ENCODE data around the gene GUCY2D.

The GUCY2D gene

DNA sequence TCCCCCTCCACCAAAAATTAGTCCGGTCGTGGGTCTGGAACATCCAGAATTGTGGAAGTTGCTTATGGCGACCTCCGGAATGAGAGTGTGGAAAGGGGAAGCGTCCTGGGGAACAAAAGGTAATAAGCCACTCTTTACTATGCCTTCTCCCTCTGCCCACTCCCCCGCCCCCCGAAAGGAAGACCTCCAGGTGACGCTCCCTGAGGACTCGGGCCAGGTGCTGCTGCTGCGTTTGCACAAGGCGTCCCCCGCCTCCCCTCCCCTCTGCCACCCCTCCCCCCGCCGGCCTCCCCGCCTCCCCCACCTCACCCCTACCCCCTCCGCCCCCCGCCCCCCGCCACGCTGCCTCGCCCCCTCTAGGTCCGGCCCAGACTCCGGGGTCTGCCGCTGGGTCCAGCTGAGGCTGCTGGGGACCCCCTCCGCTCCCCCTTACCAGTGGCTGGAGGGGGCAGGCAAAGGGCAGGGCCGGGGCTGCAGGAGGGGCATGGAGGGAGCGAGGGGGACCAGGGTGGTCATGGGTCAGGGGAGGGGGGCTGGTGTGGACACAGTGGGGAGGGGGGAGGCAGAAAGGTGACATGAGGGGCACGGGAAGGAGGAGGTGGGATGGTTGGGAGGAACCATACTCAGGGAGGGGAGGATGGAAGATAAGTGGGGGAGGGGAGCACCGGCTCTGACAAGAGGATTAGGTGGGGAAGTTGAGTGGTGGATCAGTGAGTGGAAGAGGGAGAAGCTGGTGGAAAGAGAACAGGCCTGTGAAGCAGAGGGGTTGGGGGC, 61.5 kb downstream of the GUCY2D start:
- no peak for DNase-seq (ENCODE audit: low read depth in 2 of 2)

GRCh38 chr17:8064561-8065019, 62.2 kb downstream of the GUCY2D start:
- DNase-seq (ENCODE audit: low read depth in 2 of 2): no peak

DNA sequence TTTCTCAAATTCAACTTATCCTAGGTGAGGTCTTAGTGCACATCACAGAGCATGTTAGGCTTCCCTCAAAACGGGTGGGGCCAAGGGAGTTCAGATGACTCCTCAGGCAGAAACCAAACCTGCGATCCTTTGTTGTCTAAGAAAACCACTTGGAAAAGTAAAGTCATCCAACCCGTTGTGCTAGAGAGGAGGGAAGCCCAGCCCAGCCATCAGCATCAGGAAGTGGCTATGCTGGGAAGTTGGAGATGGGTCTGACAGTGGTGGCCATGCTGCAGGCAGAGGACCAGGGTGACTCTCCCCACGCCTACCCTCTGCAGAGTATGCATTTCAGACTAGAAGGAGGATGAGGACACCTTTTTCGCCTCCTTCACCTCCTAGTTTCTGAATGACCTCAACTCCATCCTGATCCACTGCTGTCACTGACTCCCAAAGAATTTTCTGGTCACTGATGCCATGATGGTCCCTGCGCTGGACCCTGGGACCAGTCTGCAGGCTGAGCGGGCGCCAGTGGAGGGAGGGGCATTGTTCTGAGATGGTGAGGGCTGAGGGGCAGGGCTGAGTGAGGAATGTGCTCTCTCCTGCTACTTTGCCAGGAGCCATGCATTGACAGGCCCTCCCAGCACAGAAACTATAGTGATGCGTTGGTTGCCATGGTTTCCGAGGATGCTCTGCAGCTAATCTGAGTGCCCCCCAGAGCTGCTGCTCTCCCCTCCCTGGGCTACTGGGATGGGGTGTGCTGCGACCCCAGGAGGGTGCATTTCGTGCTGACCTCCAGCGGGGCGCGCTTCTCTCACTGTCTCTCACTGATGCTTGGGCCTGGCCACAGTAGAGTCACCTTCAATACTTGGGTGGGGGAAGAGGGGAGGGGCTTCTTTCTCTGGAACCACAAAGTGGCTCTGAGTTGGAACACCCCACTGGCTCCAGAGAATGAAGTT, 64.7 kb downstream of the GUCY2D start:
- DNase-seq (ENCODE audit: low read depth in 2 of 2): no peak

DNA sequence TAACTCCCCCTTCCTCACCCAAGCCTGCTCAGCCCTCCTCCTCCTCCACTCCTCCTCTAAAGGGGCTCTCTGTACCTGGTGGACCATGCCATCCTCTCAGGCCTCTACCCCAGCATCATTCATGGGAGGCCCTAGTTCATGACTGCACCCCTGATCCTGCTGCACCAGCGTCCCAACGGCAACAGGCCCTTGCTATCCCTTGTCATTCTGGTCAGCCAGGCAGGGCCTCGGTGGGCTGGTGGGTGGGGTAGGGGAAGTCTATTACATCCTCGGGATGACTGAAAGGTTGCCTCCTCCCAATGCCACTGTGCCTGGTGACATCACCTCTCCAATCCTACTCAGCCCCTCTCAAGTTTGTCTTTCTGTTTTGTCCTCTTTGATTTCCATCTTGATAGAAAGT, 65.4 kb downstream of the GUCY2D start:
- DNase-seq (ENCODE audit: low read depth in 2 of 2): no peak

DNA sequence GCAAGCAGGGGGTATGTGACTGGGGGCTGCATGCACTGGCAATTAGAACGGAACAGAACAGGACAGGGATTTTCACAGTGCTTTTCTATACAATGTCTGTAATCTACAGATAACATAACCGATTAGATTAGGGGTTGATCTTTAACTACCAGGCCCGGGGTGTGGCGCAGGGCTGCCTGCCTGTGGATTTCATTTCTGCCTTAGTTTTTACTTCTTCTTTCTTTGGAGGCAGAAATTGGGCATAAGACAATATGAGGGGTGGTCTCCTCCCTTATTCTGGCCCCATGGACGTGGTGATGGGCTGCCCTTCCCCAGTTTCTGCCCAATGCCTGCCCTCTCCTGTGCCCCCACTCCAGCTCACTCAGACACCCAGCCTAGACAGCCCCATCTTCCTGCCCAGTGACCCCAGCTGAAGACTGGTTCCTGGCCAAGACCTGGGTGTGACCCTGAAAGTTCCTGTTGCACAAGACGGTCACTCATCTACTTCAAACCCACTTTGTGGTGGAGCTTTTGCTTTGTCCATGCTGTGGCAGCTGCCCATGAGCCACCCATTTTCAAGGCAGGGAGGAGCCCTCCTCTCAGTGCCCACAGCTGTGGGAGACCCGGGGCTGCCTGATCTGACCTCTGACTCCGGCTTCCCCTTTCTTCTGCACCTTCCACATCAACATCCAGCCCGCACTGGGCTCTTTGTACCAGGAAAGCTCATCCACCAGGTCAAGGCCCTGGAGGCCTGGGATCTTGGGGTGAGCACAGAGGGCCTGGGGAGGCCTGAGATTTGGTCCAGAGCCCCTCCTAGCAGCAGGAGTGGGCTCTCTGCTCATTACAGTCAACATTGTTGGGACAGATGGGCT, 66.5 kb downstream of the GUCY2D start:
- no peak for DNase-seq (ENCODE audit: low read depth in 2 of 2)

DNA sequence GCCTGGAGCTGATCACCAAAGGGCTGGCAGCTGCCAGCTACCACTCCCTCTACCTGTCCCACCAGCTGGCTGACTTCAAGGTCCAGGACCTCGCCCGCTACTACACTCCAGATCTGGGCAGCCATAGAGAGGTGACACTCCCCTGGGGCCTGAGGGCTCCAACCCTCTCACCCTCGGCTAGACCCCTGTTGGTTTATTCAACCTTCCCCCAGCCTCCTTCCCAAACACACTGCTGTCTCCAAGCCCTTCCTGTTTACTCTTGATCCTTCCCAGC, 67.1 kb downstream of the GUCY2D start:
- no peak for DNase-seq (ENCODE audit: low read depth in 2 of 2)

Data from stimulated activated CD8-positive, alpha-beta memory T cell treated with anti-CD3 and anti-CD28 coated beads, Interleukin-7, amount 100 ng/mL, for 1 hour (primary cell).